HG02610 (cell line): ENCODE data around the gene PARS2.
A peak's percentile ranks its signal among the peaks of the same experiment; 100 is the strongest.

Experiments
- ATAC-seq: cut with Tn5 transposase; IDR thresholded peaks from one replicate; pipeline ENCODE4 v1.9.1; 2021; ENCODE audit warnings: mild to moderate bottlenecking, moderate library complexity; ENCODE audit not compliant: unreplicated experiment

Gene PARS2

GRCh38 chr1:54764133-54764921 is at the start of gene PARS2:
Gene PARS2 (minus strand): TSS chr1:54764523. CDS start chr1:54759161, 5,362 bp downstream.
- peak; percentile 95 for ATAC-seq

- ATAC-seq = no peak
Measured at GRCh38 chr1:54814126-54814498, 49.8 kb upstream of the PARS2 start.

GRCh38 chr1:54813485-54814125 is 49.3 kb upstream of the PARS2 start:
- peak; percentile 13 for ATAC-seq

GRCh38 chr1:54812801-54813484 is 48.6 kb upstream of the PARS2 start:
- ATAC-seq = peak; percentile 49

- ATAC-seq = no peak
Measured at GRCh38 chr1:54811739-54812655, 47.7 kb upstream of the PARS2 start.

GRCh38 chr1:54811066-54811465 is 46.7 kb upstream of the PARS2 start:
- ATAC-seq = no peak

GRCh38 chr1:54810153-54810942 is 46.0 kb upstream of the PARS2 start:
- peak; percentile 54 for ATAC-seq

- no peak for ATAC-seq
Measured at GRCh38 chr1:54809496-54810074, 45.3 kb upstream of the PARS2 start.

GRCh38 chr1:54808443-54809207 is 44.3 kb upstream of the PARS2 start:
- no peak for ATAC-seq

- ATAC-seq = no peak
Measured at GRCh38 chr1:54807756-54808155, 43.4 kb upstream of the PARS2 start.

GRCh38 chr1:54806931-54807611 is 42.7 kb upstream of the PARS2 start:
- ATAC-seq = no peak

- no peak for ATAC-seq
Measured at GRCh38 chr1:54805981-54806381, 41.7 kb upstream of the PARS2 start.

GRCh38 chr1:54805466-54805865 is 41.1 kb upstream of the PARS2 start:
- no peak for ATAC-seq

GRCh38 chr1:54804471-54805132 is 40.3 kb upstream of the PARS2 start:
- peak; percentile 50 for ATAC-seq

- no peak for ATAC-seq
Measured at GRCh38 chr1:54803761-54804470, 39.6 kb upstream of the PARS2 start.

- ATAC-seq = peak; percentile 59
Measured at GRCh38 chr1:54800899-54801759, 36.8 kb upstream of the PARS2 start, which contains the start of gene TTC22. Gene TTC22 (minus strand): TSS chr1:54801323. CDS start chr1:54801163, 160 bp downstream.
